ENCODE data around the gene AFF4. TPM values are rescaled to one million over a fixed set of nuclear protein-coding genes. Genes with fewer than 3 reads are reported as not detected.

AFF4 gene
- total and polyA plus RNA-seq, 9 of the 15 experiments (the other 6 are each of a cell fraction or from before 2014, with no cell fraction given), result 1.7 to 25.8 (median 17.9) TPM

DNA sequence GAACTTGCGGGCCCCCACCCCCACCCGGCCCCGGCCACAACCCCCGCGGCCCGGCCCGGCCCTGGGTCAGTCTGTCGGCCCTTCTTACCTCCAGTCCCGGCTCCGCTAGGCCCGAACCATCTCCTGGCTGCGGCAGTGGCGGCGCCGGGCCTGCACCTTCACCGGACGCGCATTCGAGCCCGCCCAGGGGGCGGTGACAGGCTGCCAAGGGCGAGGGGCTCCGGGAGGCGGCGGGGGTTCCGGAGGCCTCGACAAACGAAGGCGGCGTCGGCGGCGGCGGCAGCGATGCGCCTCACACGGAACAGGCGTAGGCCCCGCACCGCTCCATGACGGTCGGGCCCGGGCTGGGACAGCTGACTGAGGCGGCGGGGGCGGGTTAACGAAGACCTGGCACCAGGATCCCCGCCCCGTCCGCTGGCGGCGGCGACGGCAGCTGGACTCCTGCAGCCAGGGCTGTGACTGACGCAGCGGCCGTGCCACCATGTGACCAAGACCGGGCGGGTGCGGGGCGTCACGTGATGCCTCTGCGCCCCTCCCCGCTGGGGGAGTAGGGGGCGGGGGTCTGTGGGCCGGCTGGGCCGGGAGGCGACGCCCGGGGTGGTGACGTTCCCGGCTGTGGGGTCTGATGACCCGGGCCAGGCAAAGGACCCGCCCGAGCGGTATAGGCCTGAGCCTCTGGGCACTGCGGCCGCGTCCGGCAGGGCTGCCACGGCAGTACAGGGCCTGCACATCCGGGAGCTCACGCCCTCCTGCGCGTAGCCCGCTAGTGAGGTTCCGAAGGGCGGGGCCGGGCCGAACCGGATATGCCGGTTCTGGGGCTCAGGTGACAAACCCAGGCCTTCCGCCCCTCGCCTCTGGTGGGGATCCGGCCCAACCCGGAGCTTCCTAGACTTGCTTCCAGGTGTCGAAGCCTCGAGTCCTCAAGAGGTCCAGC lies at the start of gene AFF4 (continued):
- TF ChIP-seq TAF1 (IDR thresholded peaks at IDR 0.05; ENCODE audit: control insufficient read depth, extremely low read depth, insufficient read depth, low read length, severe bottlenecking), result peak; percentile 90
- TF ChIP-seq RBM22 (IDR thresholded peaks at IDR 0.05; ENCODE audit: low read depth, low read length, poor library complexity, severe bottlenecking), result peak; percentile 78
- peak; percentile 60 for TF ChIP-seq RBBP5 (IDR thresholded peaks at IDR 0.05; ENCODE audit: borderline replicate concordance, insufficient read depth, low read length, poor library complexity, severe bottlenecking)
- TF ChIP-seq, protein P1, sequence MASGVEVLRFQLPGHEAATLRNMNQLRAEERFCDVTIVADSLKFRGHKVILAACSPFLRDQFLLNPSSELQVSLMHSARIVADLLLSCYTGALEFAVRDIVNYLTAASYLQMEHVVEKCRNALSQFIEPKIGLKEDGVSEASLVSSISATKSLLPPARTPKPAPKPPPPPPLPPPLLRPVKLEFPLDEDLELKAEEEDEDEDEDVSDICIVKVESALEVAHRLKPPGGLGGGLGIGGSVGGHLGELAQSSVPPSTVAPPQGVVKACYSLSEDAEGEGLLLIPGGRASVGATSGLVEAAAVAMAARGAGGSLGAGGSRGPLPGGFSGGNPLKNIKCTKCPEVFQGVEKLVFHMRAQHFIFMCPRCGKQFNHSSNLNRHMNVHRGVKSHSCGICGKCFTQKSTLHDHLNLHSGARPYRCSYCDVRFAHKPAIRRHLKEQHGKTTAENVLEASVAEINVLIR (CRISPR knock-in tag; IDR thresholded peaks at IDR 0.05), result peak; percentile 70
- TF ChIP-seq HMGN3 (IDR thresholded peaks at IDR 0.05; ENCODE audit: borderline replicate concordance, extremely low read depth, insufficient read length, low read depth, low read length), result peak; percentile 74
- TF ChIP-seq MTF1 (CRISPR knock-in tag; IDR thresholded peaks at IDR 0.05; ENCODE audit: borderline replicate concordance), result no peak
- peak; percentile 24 to 68; a peak in 2 of 4 replicates for TF ChIP-seq TEAD1 (CRISPR knock-in tag; IDR thresholded peaks at IDR 0.05)
- TF ChIP-seq ZBTB17 (CRISPR knock-in tag; IDR thresholded peaks at IDR 0.05), result 0 out of 2 replicates have a peak, but pooled peaks have one; percentile 32
- TF ChIP-seq SOX6 (IDR thresholded peaks at IDR 0.05), result 0 out of 2 replicates have a peak, but pooled peaks have one; percentile 18
- no peak for TF ChIP-seq XRCC4 (IDR thresholded peaks at IDR 0.05; ENCODE audit: extremely low read depth, insufficient read depth, insufficient read length)
- TF ChIP-seq GATAD2B (IDR thresholded peaks at IDR 0.05; ENCODE audit: borderline replicate concordance), result no peak; the same call in 1 of the 2 replicates
- TF ChIP-seq CBX8 (IDR thresholded peaks at IDR 0.05; ENCODE audit: borderline replicate concordance, extremely low read depth, low read depth, low read length, poor library complexity, severe bottlenecking), result no peak
- no peak for TF ChIP-seq SMAD1 (IDR thresholded peaks at IDR 0.05; ENCODE audit: low read depth, low read length, partially characterized antibody)
- TF ChIP-seq, protein P2, sequence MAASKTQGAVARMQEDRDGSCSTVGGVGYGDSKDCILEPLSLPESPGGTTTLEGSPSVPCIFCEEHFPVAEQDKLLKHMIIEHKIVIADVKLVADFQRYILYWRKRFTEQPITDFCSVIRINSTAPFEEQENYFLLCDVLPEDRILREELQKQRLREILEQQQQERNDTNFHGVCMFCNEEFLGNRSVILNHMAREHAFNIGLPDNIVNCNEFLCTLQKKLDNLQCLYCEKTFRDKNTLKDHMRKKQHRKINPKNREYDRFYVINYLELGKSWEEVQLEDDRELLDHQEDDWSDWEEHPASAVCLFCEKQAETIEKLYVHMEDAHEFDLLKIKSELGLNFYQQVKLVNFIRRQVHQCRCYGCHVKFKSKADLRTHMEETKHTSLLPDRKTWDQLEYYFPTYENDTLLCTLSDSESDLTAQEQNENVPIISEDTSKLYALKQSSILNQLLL (CRISPR knock-in tag; IDR thresholded peaks at IDR 0.05; ENCODE audit: borderline replicate concordance), result no peak
- TF ChIP-seq NCOR1 (IDR thresholded peaks at IDR 0.05), result peak; percentile 34; the same call in 1 of the 2 replicates
- TF ChIP-seq KAT8 (IDR thresholded peaks at IDR 0.05; ENCODE audit: low read depth), result no peak
- TF ChIP-seq, protein P3, sequence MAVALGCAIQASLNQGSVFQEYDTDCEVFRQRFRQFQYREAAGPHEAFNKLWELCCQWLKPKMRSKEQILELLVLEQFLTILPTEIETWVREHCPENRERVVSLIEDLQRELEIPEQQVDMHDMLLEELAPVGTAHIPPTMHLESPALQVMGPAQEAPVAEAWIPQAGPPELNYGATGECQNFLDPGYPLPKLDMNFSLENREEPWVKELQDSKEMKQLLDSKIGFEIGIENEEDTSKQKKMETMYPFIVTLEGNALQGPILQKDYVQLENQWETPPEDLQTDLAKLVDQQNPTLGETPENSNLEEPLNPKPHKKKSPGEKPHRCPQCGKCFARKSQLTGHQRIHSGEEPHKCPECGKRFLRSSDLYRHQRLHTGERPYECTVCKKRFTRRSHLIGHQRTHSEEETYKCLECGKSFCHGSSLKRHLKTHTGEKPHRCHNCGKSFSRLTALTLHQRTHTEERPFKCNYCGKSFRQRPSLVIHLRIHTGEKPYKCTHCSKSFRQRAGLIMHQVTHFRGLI (CRISPR knock-in tag; IDR thresholded peaks at IDR 0.05), result peak; percentile 28; the same call in 1 of the 2 replicates
- TF ChIP-seq NFXL1 (CRISPR knock-in tag; IDR thresholded peaks at IDR 0.05), result no peak
- TF ChIP-seq, protein P4, sequence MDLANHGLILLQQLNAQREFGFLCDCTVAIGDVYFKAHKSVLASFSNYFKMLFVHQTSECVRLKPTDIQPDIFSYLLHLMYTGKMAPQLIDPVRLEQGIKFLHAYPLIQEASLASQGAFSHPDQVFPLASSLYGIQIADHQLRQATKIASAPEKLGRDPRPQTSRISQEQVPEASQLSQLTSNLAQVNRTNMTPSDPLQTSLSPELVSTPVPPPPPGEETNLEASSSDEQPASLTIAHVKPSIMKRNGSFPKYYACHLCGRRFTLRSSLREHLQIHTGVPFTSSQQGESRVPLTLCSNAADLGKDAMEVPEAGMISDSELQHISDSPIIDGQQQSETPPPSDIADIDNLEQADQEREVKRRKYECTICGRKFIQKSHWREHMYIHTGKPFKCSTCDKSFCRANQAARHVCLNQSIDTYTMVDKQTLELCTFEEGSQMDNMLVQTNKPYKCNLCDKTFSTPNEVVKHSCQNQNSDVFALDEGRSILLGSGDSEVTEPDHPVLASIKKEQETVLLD (IDR thresholded peaks at IDR 0.05), result no peak
- TF ChIP-seq ZNF384 (IDR thresholded peaks at IDR 0.05; ENCODE audit: low read depth, low read length), result peak; percentile 55; the same call in 1 of the 2 replicates

Data from K562 (cell line).